Sigmoid colon (tissue), 7 donors: ENCODE measurements around the gene OPALIN. TPM values are rescaled to one million over a fixed set of nuclear protein-coding genes. Genes with fewer than 3 reads are reported as not detected.
"Not testable (repeated sequence)": the region's sequence is repeated elsewhere in the genome, so short reads cannot be mapped to it uniquely, and the experiment has no call there.

Source experiments
- DNase-seq: peaks from one replicate; pipeline ENCODE4 v3.0.0-alpha.2; 2019
- H3K27ac ChIP-seq, 4 donors: fragments of 200-600 bp; sonication (generic); one replicate each; pipeline ENCODE4 v1.5.1; 2016 to 2019; ENCODE audit warnings: mild to moderate bottlenecking in 1 of 4
- H3K27me3 ChIP-seq, 3 donors: fragments of 200-600 bp; sonication (generic); one replicate each; pipeline ENCODE4 v1.5.1; 2019; ENCODE audit warnings: mild to moderate bottlenecking in 1 of 3
- H3K36me3 ChIP-seq, 4 donors: fragments of 200-600 bp; sonication (generic); one replicate each; pipeline ENCODE4 v1.5.1; 2016 to 2019
- H3K4me1 ChIP-seq, 4 donors: fragments of 200-600 bp; sonication (generic); one replicate each; pipeline ENCODE4 v1.5.1; 2017 to 2019
- H3K4me3 ChIP-seq, 4 donors: fragments of 200-600 bp; sonication (generic); one replicate each; pipeline ENCODE4 v1.5.1; 2017 to 2019; ENCODE audit warnings: mild to moderate bottlenecking in 2 of 4, moderate library complexity in 1 of 4
- H3K9me3 ChIP-seq, 4 donors: fragments of 200-600 bp in 3 of 4; sonication (generic) in 3 of 4; one replicate each; pipeline versions ENCODE4 v1.5.1 to v1.6.1; 2013 to 2019
- EP300 ChIP-seq, 4 donors: sonication (generic); formaldehyde crosslinking; IDR thresholded peaks; one replicate each; pipeline ENCODE4 v1.6.1; 2017; ENCODE audit warnings: antibody characterized with exemption in 4 of 4
- POLR2A ChIP-seq, 2 donors: fragments of 450-650 bp; IDR thresholded peaks; one replicate each; pipeline ENCODE4 v1.6.1; 2016; ENCODE audit warnings: antibody characterized with exemption in 2 of 2, mild to moderate bottlenecking in 2 of 2, moderate library complexity in 2 of 2
- POLR2AphosphoS5 ChIP-seq, 4 donors: sonication (generic); formaldehyde crosslinking; IDR thresholded peaks; one replicate each; pipeline ENCODE4 v1.6.1; 2017; ENCODE audit warnings: antibody characterized with exemption in 4 of 4
- WGBS, 2 donors: extraction: QIAGEN DNeasy Blood & Tissue Kit; methylation state at CpG; one replicate each; pipeline ENCODE4 v1.1.7; 2013; 5-methylcytosine and 5-hydroxymethylcytosine counted together
- intact Hi-C: fragments of 100-400 bp; cut with DNase I; formaldehyde crosslinking; loops from one replicate; pipeline ENCODE4 v1.15.1; 2023
- polyA plus RNA-seq, 3 donors: library from polyadenylated mRNA; stranded (reverse); fragments of 200-250 nt; gene quantifications; one replicate each; pipeline ENCODE4 v1.2.3, GENCODE V29; 2013
- total RNA-seq, 4 donors: library from RNA; depleted of rRNA; stranded (reverse); fragments of >200 nt; gene quantifications; one replicate each; pipeline ENCODE4 v1.1.0, GENCODE V29; 2016
- TF ChIP-seq, protein P1 (sequence below), 4 experiments: fragments of 450-650 bp in 3 of 4; fragments of 200-600 bp in 1 of 4; IDR thresholded peaks; one replicate each; pipeline ENCODE4 v1.5.1; 2016 to 2019; ENCODE audit warnings: antibody characterized with exemption in 4 of 4, mild to moderate bottlenecking in 3 of 4, moderate library complexity in 2 of 4
- donor health status: healthy with polysubstance abuse.
- donor health status: Bipolar disorder and iron deficiency.
- donor health status: healthy.

The OPALIN gene
- total and polyA plus RNA-seq, 7 donors, result not detected

DNA sequence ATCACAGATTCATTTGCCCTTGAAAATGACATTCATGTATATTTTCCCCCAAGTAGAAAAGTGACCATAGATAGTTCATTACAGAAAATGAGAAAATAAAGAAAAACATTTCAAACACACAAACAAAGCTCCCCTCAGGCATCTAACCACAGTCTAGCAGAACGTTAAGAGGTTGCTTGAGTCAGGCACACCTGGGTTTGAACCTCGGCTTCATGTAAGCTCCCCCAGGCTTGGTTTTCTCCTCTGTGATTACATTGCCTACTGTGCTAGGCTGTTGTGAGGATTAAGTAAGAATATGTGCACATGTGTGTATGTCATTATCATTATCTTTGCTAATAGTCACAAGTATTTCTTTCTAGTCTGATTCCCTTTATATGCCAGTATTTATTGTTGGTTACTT lies 45.5 kb downstream of the OPALIN start:
- H3K27me3 ChIP-seq, result no peaks in the 10 kb centered on the region
- H3K4me1 ChIP-seq, result peaks cover 0 to 22% (median 18%) of the 10 kb centered on the region in 4 donors
- no peaks in the 10 kb centered on the region for H3K9me3 ChIP-seq
- no peaks in the 10 kb centered on the region for H3K36me3 ChIP-seq
- 54 to 87% methylated on average over 2 of the region's 2 CpGs for WGBS, 2 donors
- no peak overlapping the region for H3K27ac ChIP-seq
- no peak for TF ChIP-seq EP300 (IDR thresholded peaks at IDR 0.05)
- TF ChIP-seq POLR2AphosphoS5 (IDR thresholded peaks at IDR 0.05), result no peak
- no peak for TF ChIP-seq POLR2A (IDR thresholded peaks at IDR 0.05)
- TF ChIP-seq, protein P1, sequence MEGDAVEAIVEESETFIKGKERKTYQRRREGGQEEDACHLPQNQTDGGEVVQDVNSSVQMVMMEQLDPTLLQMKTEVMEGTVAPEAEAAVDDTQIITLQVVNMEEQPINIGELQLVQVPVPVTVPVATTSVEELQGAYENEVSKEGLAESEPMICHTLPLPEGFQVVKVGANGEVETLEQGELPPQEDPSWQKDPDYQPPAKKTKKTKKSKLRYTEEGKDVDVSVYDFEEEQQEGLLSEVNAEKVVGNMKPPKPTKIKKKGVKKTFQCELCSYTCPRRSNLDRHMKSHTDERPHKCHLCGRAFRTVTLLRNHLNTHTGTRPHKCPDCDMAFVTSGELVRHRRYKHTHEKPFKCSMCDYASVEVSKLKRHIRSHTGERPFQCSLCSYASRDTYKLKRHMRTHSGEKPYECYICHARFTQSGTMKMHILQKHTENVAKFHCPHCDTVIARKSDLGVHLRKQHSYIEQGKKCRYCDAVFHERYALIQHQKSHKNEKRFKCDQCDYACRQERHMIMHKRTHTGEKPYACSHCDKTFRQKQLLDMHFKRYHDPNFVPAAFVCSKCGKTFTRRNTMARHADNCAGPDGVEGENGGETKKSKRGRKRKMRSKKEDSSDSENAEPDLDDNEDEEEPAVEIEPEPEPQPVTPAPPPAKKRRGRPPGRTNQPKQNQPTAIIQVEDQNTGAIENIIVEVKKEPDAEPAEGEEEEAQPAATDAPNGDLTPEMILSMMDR (IDR thresholded peaks at IDR 0.05), result no peak
- intact Hi-C loops, result no loop called here
- no peak overlapping the region for H3K4me3 ChIP-seq
- no peak for DNase-seq

DNA sequence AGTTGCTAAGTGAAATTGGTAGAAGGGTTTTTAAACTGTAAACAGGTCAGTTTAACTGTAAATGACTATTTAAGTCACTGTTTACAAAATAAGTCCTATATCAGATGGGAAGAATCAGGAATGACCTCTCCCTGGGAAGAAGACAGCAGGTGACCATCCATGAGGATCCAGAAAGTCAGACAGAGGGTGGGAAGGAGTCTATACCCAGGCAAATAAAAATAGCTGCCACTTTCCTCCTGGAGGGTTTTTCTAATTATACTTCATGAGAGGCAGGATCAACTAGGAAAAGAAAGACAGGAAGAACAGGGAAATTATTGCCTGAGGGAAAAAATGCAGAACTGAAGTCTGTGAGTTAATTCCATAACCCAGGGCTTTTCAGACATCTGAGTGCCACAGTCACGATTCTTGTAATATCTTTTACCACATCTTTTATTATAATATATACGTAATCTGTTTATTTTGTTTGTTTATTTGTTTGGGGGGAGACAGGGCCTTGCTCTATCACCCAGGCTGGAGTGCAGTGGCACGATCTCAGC lies 47.6 kb downstream of the OPALIN start:
- Histone ChIP-seq H3K9me3 (no peaks in the 10 kb centered on the region), H3K4me3 (no peak overlapping the region), H3K27me3 (no peaks in the 10 kb centered on the region), H3K27ac (no peak overlapping the region), H3K36me3 (no peaks in the 10 kb centered on the region), H3K4me1 (peaks cover 0 to 22% (median 18%) of the 10 kb centered on the region in 4 donors)
- 61 to 69% methylated on average over 3 of the region's 3 CpGs for WGBS, 2 donors
- TF ChIP-seq POLR2AphosphoS5 (IDR thresholded peaks at IDR 0.05), result no peak
- no peak for TF ChIP-seq POLR2A (IDR thresholded peaks at IDR 0.05)
- TF ChIP-seq, protein P1 (IDR thresholded peaks at IDR 0.05), result no peak
- no peak for TF ChIP-seq EP300 (IDR thresholded peaks at IDR 0.05)
- intact Hi-C loops, result no loop called here
- DNase-seq, result no peak

DNA sequence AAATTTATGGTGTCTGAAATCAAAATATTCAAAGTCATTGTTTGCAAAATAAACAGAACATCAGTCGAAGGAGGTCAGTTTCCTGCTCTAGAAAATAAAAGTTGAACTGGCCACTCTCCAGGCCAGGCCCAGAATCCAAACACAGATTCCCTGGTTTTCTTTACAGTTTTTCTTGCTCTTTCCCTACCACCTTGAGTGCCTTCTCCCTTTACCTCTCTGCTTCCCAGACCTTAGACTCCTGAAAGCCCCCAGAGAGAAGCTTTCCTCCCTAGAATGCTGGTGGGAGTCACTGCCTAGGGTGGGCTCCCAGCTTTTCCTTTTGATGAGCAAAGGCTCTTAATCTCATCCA lies 48.5 kb downstream of the OPALIN start:
- no peak overlapping the region for H3K4me3 ChIP-seq
- peak overlapping the region in 3 of 4 donors; percentile 54 to 64 (median 64) for H3K27ac ChIP-seq
- intact Hi-C loops, result no loop called here
- no peaks in the 10 kb centered on the region for H3K27me3 ChIP-seq
- TF ChIP-seq, protein P1 (IDR thresholded peaks at IDR 0.05), result no peak
- TF ChIP-seq EP300 (IDR thresholded peaks at IDR 0.05), result no peak
- TF ChIP-seq POLR2A (IDR thresholded peaks at IDR 0.05), result no peak
- TF ChIP-seq POLR2AphosphoS5 (IDR thresholded peaks at IDR 0.05), result no peak
- H3K9me3 ChIP-seq, result no peaks in the 10 kb centered on the region
- 5 to 35% methylated on average over 1 of the region's 1 CpG for WGBS, 2 donors
- peaks cover 0 to 22% (median 18%) of the 10 kb centered on the region in 4 donors for H3K4me1 ChIP-seq
- no peak for DNase-seq
- H3K36me3 ChIP-seq, result no peaks in the 10 kb centered on the region

DNA sequence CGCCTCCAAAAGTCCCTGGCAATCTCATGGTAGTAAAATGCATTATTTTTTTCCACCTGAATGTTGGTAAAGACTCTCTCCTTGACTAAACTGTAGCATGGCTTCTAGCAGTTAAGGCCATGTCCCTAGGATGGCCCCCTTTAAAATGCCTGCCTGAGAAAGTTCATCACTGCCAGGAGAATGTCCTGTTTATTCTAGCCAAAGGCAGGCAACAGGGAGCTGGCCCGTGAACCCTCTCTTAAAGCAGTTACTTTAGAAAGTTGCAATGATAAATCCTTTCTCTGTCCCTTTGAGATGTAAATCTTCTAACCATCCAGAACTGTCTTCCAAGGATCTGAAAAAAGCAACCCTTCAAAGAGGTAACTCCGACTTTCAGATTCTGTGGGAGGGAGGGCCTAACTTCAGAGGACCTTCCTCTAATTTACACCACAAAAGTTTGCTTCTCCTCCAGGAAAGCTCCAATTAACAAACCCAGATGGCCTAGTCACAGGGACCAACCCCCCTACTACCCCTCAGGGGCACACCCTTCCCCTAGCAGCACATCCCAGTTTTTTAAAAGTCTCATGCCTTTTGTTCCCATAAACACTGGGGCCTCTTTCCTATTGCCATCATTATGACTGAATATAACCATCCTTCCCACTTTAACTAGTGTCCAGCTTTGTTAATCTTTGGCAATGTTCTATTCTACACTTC lies 49.0 kb downstream of the OPALIN start:
- Histone ChIP-seq H3K4me1 (peaks cover 0 to 22% (median 18%) of the 10 kb centered on the region in 4 donors), H3K27me3 (no peaks in the 10 kb centered on the region), H3K36me3 (no peaks in the 10 kb centered on the region), H3K4me3 (no peak overlapping the region), H3K9me3 (no peaks in the 10 kb centered on the region), H3K27ac (peak overlapping the region in 3 of 4 donors; percentile 19 to 64 (median 64))
- 47 to 53% methylated on average over 3 of the region's 3 CpGs for WGBS, 2 donors
- intact Hi-C loops, result no loop called here
- no peak for DNase-seq
- TF ChIP-seq EP300 (IDR thresholded peaks at IDR 0.05) (no peak), POLR2AphosphoS5 (IDR thresholded peaks at IDR 0.05) (peak in 1 of 4 donors; percentile 9), POLR2A (IDR thresholded peaks at IDR 0.05) (no peak)
- TF ChIP-seq, protein P1 (IDR thresholded peaks at IDR 0.05), result no peak

DNA sequence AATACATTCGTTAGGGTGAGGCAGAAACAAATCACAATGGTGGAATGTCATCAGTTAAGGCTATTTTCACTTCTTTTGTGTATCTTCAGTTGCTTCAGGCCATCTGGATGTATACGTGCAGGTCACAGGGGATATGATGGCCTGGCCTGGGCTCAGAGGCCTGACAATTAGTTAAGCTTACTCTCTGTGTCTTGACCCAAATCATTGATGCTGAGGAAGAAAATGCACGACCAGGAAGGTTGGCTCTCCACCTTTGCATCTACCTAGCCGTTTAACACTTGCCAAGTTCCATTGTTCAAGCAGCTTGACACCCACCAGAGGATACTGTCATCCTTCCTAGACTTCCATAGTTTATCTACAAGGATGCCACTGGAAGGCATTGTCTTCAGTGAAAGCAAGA lies 49.9 kb downstream of the OPALIN start:
- H3K36me3 ChIP-seq, H3K27me3 ChIP-seq, H3K9me3 ChIP-seq, DNase-seq, H3K4me3 ChIP-seq, intact Hi-C loops: not testable (repeated sequence)
- Histone ChIP-seq H3K4me1 (peaks cover 0 to 22% (median 18%) of the 10 kb centered on the region in 4 donors), H3K27ac (peak overlapping the region in 1 of 4 donors; percentile 64)
- 63 to 84% methylated on average over 4 of the region's 4 CpGs for WGBS, 2 donors
